GM23248 (cell line): Measurements from ENCODE around the gene GJC2. TPM values are rescaled to one million over a fixed set of nuclear protein-coding genes. Genes with fewer than 3 reads are reported as not detected.

Source experiments
- DNase-seq: peaks from one replicate; pipeline ENCODE4 v3.0.0-alpha.2; 2015
- H2AFZ ChIP-seq: fragments of 200-600 bp; sonication (generic); 2 replicates; pipeline ENCODE4 v1.6.1; 2016; ENCODE audit warnings: antibody characterized with exemption
- H3F3A ChIP-seq: fragments of 200-600 bp; sonication (generic); 2 replicates; pipeline ENCODE4 v1.6.1; 2016; ENCODE audit warnings: mild to moderate bottlenecking, antibody characterized with exemption, mixed run types; ENCODE audit not compliant: insufficient read depth
- H3K27ac ChIP-seq: fragments of 200-600 bp; sonication (generic); 2 replicates; pipeline ENCODE4 v1.5.1; 2016; ENCODE audit warnings: mild to moderate bottlenecking
- H3K27me3 ChIP-seq: fragments of 200-600 bp; sonication (generic); replicated peaks from 2 replicates; pipeline ENCODE4 v1.6.1; 2016; ENCODE audit warnings: mild to moderate bottlenecking; ENCODE audit not compliant: insufficient read depth
- H3K36me3 ChIP-seq: fragments of 200-600 bp; sonication (generic); 2 replicates; pipeline ENCODE4 v1.6.1; 2016; ENCODE audit warnings: low read depth, mild to moderate bottlenecking
- H3K4me1 ChIP-seq: fragments of 200-600 bp; sonication (generic); 2 replicates; pipeline ENCODE4 v1.6.1; 2016; ENCODE audit warnings: mild to moderate bottlenecking; ENCODE audit not compliant: insufficient read depth
- H3K4me2 ChIP-seq: fragments of 200-600 bp; sonication (generic); one replicate; pipeline ENCODE4 v1.6.1; 2016; ENCODE audit warnings: mild to moderate bottlenecking; ENCODE audit not compliant: unreplicated experiment
- H3K4me3 ChIP-seq: fragments of 200-600 bp; sonication (generic); 2 replicates; pipeline ENCODE4 v1.5.1; 2016; ENCODE audit warnings: mild to moderate bottlenecking
- H3K79me2 ChIP-seq: fragments of 200-600 bp; sonication (generic); 2 replicates; pipeline ENCODE4 v1.6.1; 2016; ENCODE audit warnings: mild to moderate bottlenecking; ENCODE audit not compliant: insufficient read depth
- H3K9ac ChIP-seq: fragments of 200-600 bp; sonication (generic); 2 replicates; pipeline ENCODE4 v1.6.1; 2016; ENCODE audit warnings: mild to moderate bottlenecking
- H3K9me2 ChIP-seq: fragments of 200-600 bp; sonication (generic); 2 replicates; pipeline ENCODE4 v1.6.1; 2016; ENCODE audit warnings: mixed run types, mild to moderate bottlenecking, moderate library complexity; ENCODE audit not compliant: insufficient read depth
- H3K9me3 ChIP-seq: fragments of 200-600 bp; sonication (generic); one replicate; pipeline ENCODE4 v1.6.1; 2017; ENCODE audit warnings: low read depth
- H4K20me1 ChIP-seq: fragments of 200-600 bp; sonication (generic); 2 replicates; pipeline ENCODE4 v1.6.0; 2016; ENCODE audit not compliant: insufficient read depth
- EZH2 ChIP-seq: fragments of 200-600 bp; sonication (generic); IDR thresholded peaks from 2 replicates; pipeline ENCODE4 v1.6.1; 2018; ENCODE audit warnings: antibody characterized with exemption, mild to moderate bottlenecking; ENCODE audit not compliant: insufficient read depth, poor library complexity, severe bottlenecking
- EZH2phosphoT487 ChIP-seq: fragments of 200-600 bp; sonication (generic); IDR thresholded peaks from 2 replicates; pipeline ENCODE4 v1.6.1; 2018; ENCODE audit warnings: antibody characterized with exemption, moderate library complexity, mild to moderate bottlenecking, low read depth; ENCODE audit not compliant: insufficient read depth
- WGBS, 2 experiments: methylation state at CpG; one replicate each; pipeline ENCODE4 v1.1.6; 2015 to 2017; ENCODE audit warnings: low lambda C conversion rate in 2 of 2, low coverage in 1 of 2; ENCODE audit errors: missing lambda C conversion rate in 2 of 2; 5-methylcytosine and 5-hydroxymethylcytosine counted together
- in situ Hi-C: fragments of 300-500 bp; cut with MboI; formaldehyde crosslinking; loops from 2 replicates; pipeline ENCODE4 v1.15.0; 2020
- polyA plus RNA-seq: library from polyadenylated mRNA; unstranded; fragments of >200 nt; fragmentation: Nextera tagmentation; extraction: Ambion mirVana; gene quantifications from 2 replicates; pipeline ENCODE4 v1.2.1, GENCODE V29; 2016
- total RNA-seq: library from RNA; depleted of rRNA; stranded (reverse); fragments of >200 nt; shearing (Covaris generic); gene quantifications from 2 replicates; pipeline ENCODE4 v1.2.3, GENCODE V29; 2014

The GJC2 gene
- total and polyA plus RNA-seq, 2 experiments from 2014 or later, result 0.08 to 0.54 TPM

- no peak overlapping the region for H3K4me3 ChIP-seq
- H3K79me2 ChIP-seq, result no peaks in the 10 kb centered on the region
- no peaks in the 10 kb centered on the region for H3K9me2 ChIP-seq
- no peak overlapping the region for H2AFZ ChIP-seq
- TF ChIP-seq EZH2phosphoT487, result no peak
- no peak for TF ChIP-seq EZH2
- H3K27me3 ChIP-seq, result no peaks in the 10 kb centered on the region
- no peaks in the 10 kb centered on the region for H4K20me1 ChIP-seq
- DNase-seq, result peak; percentile 34
- in situ Hi-C loops, result no loop called here
- H3F3A ChIP-seq, result no peaks in the 10 kb centered on the region
- no peak overlapping the region for H3K9ac ChIP-seq
- no peak overlapping the region for H3K4me2 ChIP-seq
- H3K9me3 ChIP-seq, result no peaks in the 10 kb centered on the region
- no peaks in the 10 kb centered on the region for H3K36me3 ChIP-seq
- peaks cover 19% of the 10 kb centered on the region; the same call in 1 of the 2 replicates for H3K4me1 ChIP-seq
- no peak overlapping the region for H3K27ac ChIP-seq
- 17% methylated on average over 56 to 57 of the region's 98 CpGs for WGBS, 2 experiments
Observed at GRCh38 chr1:228158151-228159007, 8.6 kb downstream of the GJC2 start.

DNA sequence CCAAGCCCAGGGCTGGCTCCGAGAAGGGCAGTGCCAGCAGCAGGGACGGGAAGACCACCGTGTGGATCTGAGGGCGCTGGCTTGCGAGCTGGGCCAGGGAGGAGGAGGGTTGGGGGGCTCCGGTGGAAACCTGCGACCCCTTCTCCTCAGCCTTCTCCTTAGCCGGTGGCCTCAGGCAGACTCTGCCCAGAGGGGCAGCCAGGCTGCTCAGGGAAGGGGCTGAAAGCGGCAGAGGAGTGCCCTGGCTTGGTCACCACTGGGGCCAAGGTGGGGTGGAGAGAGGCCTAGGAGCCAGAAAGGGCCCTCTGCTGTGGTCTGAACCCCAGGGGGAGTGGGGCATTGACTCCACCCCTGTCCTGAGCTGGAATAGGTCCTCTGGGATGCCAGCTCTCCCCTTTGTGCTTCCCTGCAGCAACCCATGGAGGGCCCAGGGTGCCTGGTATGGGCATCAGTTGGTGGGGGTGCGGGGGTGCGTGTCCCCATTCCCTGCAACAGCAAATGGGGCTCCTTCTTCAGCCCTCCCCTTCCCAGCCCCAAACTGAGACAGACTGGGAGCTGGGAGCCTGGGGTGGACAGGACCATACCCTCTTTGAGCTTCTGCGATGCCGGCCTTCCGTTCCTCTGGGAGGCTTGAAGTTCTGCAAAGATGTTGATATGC lies 9.4 kb downstream of the GJC2 start:
- H3K9ac ChIP-seq, result no peak overlapping the region
- H3K27ac ChIP-seq, result no peak overlapping the region
- in situ Hi-C loops, result no loop called here
- peaks cover 19% of the 10 kb centered on the region; the same call in 1 of the 2 replicates for H3K4me1 ChIP-seq
- no peak overlapping the region for H2AFZ ChIP-seq
- DNase-seq, result no peak
- H3K9me3 ChIP-seq, result no peaks in the 10 kb centered on the region
- no peaks in the 10 kb centered on the region for H3K27me3 ChIP-seq
- TF ChIP-seq EZH2 (no peak), EZH2phosphoT487 (no peak)
- no peak overlapping the region for H3K4me3 ChIP-seq
- no peaks in the 10 kb centered on the region for H3F3A ChIP-seq
- no peaks in the 10 kb centered on the region for H3K36me3 ChIP-seq
- no peak overlapping the region for H3K4me2 ChIP-seq
- H3K79me2 ChIP-seq, result no peaks in the 10 kb centered on the region
- 71 to 95% methylated on average over 10 to 14 of the region's 14 CpGs for WGBS, 2 experiments
- no peaks in the 10 kb centered on the region for H4K20me1 ChIP-seq
- H3K9me2 ChIP-seq, result no peaks in the 10 kb centered on the region

DNA sequence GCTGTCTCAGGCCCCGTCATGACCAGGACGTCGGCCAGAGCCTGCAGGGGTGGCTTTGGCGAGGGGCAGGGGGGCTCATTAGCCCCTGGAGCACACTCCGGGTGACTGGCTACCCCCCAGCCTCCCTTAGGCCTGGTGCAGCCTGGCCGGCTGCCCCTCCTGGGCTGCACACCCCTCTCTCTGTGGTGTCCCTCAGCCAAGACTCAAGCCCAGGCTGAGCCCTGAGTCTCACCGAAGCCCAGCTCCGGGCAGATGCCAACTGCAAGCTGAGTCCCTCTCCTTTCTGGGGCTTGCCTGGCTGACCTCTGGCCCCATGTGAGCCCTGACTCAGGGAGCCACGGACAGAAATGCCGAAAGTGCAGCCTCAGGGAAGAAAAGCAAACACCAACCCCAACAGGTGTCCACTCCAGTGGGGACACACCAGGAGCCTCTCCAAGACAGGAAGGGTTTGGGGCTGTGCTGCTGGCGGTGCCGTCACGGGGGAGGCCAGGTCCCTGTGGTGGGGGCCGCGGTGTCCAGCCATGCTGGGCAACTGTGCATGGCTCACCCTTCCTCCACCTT lies 10.6 kb downstream of the GJC2 start:
- H3K9me3 ChIP-seq, result no peaks in the 10 kb centered on the region
- H3K4me3 ChIP-seq, result no peak overlapping the region
- TF ChIP-seq EZH2 (no peak), EZH2phosphoT487 (no peak)
- H3K4me2 ChIP-seq, result no peak overlapping the region
- no peaks in the 10 kb centered on the region for H4K20me1 ChIP-seq
- H3K36me3 ChIP-seq, result no peaks in the 10 kb centered on the region
- no peak overlapping the region for H3K9ac ChIP-seq
- peaks cover 23% of the 10 kb centered on the region; the same call in 1 of the 2 replicates for H3K4me1 ChIP-seq
- no peaks in the 10 kb centered on the region for H3K79me2 ChIP-seq
- H3K9me2 ChIP-seq, result no peaks in the 10 kb centered on the region
- in situ Hi-C loops, result no loop called here
- H3F3A ChIP-seq, result no peaks in the 10 kb centered on the region
- no peak overlapping the region for H3K27ac ChIP-seq
- WGBS, 2 experiments, result 78 to 82% methylated on average over 10 to 15 of the region's 15 CpGs
- H2AFZ ChIP-seq, result no peak overlapping the region
- DNase-seq, result no peak
- no peaks in the 10 kb centered on the region for H3K27me3 ChIP-seq

DNA sequence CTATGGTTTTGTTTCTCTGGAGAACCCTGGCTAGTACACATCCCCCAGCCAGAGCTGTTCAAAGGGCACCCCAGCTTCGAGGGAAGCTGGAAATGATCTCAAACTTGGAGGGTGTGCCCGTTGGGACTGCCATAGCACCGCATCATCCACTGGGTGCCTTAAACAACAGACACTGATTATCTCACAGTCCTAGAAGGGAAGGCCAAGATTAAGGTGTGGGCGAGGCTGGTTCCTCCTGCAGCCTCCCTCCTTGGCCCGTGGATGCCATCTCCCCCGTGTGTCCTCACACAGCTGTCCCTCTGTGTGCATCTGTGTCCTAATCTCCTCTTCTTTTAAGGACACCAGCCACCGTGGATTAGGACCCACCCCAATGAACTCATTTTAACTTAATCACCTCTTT lies 11.6 kb downstream of the GJC2 start:
- Histone ChIP-seq H3K9me2 (no peaks in the 10 kb centered on the region), H2AFZ (no peak overlapping the region), H4K20me1 (no peaks in the 10 kb centered on the region), H3K9ac (no peak overlapping the region), H3K4me2 (no peak overlapping the region), H3K79me2 (peaks cover 2% of the 10 kb centered on the region), H3K4me3 (no peak overlapping the region), H3K27ac (no peak overlapping the region), H3F3A (no peaks in the 10 kb centered on the region), H3K4me1 (peaks cover 23% of the 10 kb centered on the region; the same call in 1 of the 2 replicates), H3K27me3 (no peaks in the 10 kb centered on the region), H3K9me3 (no peaks in the 10 kb centered on the region), H3K36me3 (no peaks in the 10 kb centered on the region)
- WGBS, 2 experiments, result 38 to 43% methylated on average over 6 to 7 of the region's 7 CpGs
- no peak for TF ChIP-seq EZH2phosphoT487
- no peak for TF ChIP-seq EZH2
- in situ Hi-C loops, result no loop called here
- DNase-seq, result peak; percentile 35
